GM08714 (cell line): ENCODE data around the gene GSG1L.

ENCODE experiments used
- H3K4me3 ChIP-seq: fragments of 200-500 bp; sonication (Bioruptor generic); 2 replicates; pipeline ENCODE4 v1.5.1; 2014; ENCODE audit warnings: mild to moderate bottlenecking, low read length, inconsistent platforms
- ZNF274 ChIP-seq: IDR thresholded peaks from 2 replicates; pipeline ENCODE4 v1.6.1; 2012; ENCODE audit warnings: mild to moderate bottlenecking, low read depth, low read length

The GSG1L gene

GRCh38 chr16:27771201-27771910 lies 292.2 kb downstream of the GSG1L start:
- TF ChIP-seq ZNF274: no peak
- no peak overlapping the region for H3K4me3 ChIP-seq

- no peak overlapping the region for H3K4me3 ChIP-seq
- no peak for TF ChIP-seq ZNF274
These were observed 293.0 kb downstream of the GSG1L start for GRCh38 chr16:27770271-27771196.

GRCh38 chr16:27769561-27770255 lies 293.8 kb downstream of the GSG1L start:
- TF ChIP-seq ZNF274: no peak
- H3K4me3 ChIP-seq: no peak overlapping the region

- H3K4me3 ChIP-seq: no peak overlapping the region
- no peak for TF ChIP-seq ZNF274
These were observed 294.8 kb downstream of the GSG1L start for GRCh38 chr16:27768651-27769272.

- H3K4me3 ChIP-seq: no peak overlapping the region
- no peak for TF ChIP-seq ZNF274
These were observed 295.4 kb downstream of the GSG1L start for GRCh38 chr16:27767971-27768591.

- TF ChIP-seq ZNF274: no peak
- H3K4me3 ChIP-seq: no peak overlapping the region
These were observed 296.4 kb downstream of the GSG1L start for GRCh38 chr16:27767081-27767480.

GRCh38 chr16:27766236-27766925 lies 297.1 kb downstream of the GSG1L start:
- no peak overlapping the region for H3K4me3 ChIP-seq
- TF ChIP-seq ZNF274: no peak

GRCh38 chr16:27764869-27765675 lies 298.4 kb downstream of the GSG1L start:
- H3K4me3 ChIP-seq: no peak overlapping the region
- TF ChIP-seq ZNF274: no peak

- no peak overlapping the region for H3K4me3 ChIP-seq
- TF ChIP-seq ZNF274: no peak
These were observed 299.1 kb downstream of the GSG1L start for GRCh38 chr16:27764427-27764826.

GRCh38 chr16:27762441-27762840 lies 301.1 kb downstream of the GSG1L start:
- no peak for TF ChIP-seq ZNF274
- no peak overlapping the region for H3K4me3 ChIP-seq

- H3K4me3 ChIP-seq: no peak overlapping the region
- no peak for TF ChIP-seq ZNF274
These were observed 301.7 kb downstream of the GSG1L start for GRCh38 chr16:27761816-27762215.

- no peak for TF ChIP-seq ZNF274
- H3K4me3 ChIP-seq: no peak overlapping the region
These were observed 302.7 kb downstream of the GSG1L start for GRCh38 chr16:27760789-27761176.
